Measurements from ENCODE around the gene RNF181. TPM values are rescaled to one million over a fixed set of nuclear protein-coding genes. Genes with fewer than 3 reads are reported as not detected.

The RNF181 gene
- polyA plus RNA-seq, 1 donor (not counting 4 experiments of a cell fraction or from before 2014, with no cell fraction given), result 264 TPM

- Histone ChIP-seq H3K27ac (ENCODE audit: control insufficient read depth, insufficient read depth, low read length) (peak overlapping the region; percentile 50), H3K9ac (ENCODE audit: control insufficient read depth, extremely low read depth, insufficient read depth, low read length) (no peak overlapping the region), H3K27me3 (ENCODE audit: control insufficient read depth, extremely low read depth, insufficient read depth, low read length) (no peaks in the 10 kb centered on the region), H3K9me1 (ENCODE audit: control insufficient read depth, extremely low read depth, insufficient read depth, low read length) (peaks cover 2% of the 10 kb centered on the region), H3K9me3 (ENCODE audit: control insufficient read depth, low read depth, low read length) (no peaks in the 10 kb centered on the region), H3K4me1 (ENCODE audit: control insufficient read depth, extremely low read depth, insufficient read depth, low read length) (peaks cover 34% of the 10 kb centered on the region), H3K4me3 (ENCODE audit: control insufficient read depth in 2 of 3, extremely low read depth in 1 of 3, insufficient read depth in 2 of 3, low read depth in 1 of 3, low read length in 3 of 3) (no peak overlapping the region), H3K36me3 (ENCODE audit: control insufficient read depth in 2 of 2, extremely low read depth in 1 of 2, insufficient read depth in 2 of 2, low read length in 2 of 2) (peaks cover 22 to 43% of the 10 kb centered on the region in 2 experiments), H3K4me2 (ENCODE audit: control insufficient read depth, extremely low read depth, insufficient read depth, low read depth, low read length) (no peak overlapping the region), H2AFZ (ENCODE audit: control insufficient read depth, low read length) (no peak overlapping the region), H3K79me2 (ENCODE audit: control insufficient read depth, insufficient read depth, low read length) (peaks cover 8% of the 10 kb centered on the region), H4K20me1 (ENCODE audit: control insufficient read depth, extremely low read depth, insufficient read depth, low read length) (peaks cover 21% of the 10 kb centered on the region)
- FAIRE-seq (no peak), DNase-seq (ENCODE audit: low read depth, low spot score) (no peak)
- dilution Hi-C loops (cut with MboI; ENCODE audit: extremely low pct_ligation_motif_present, low sequenced_read_pairs), result no loop called here
- TF ChIP-seq CTCF (optimal IDR thresholded peaks at IDR 0.05 in 1 of 3, IDR thresholded peaks at IDR 0.05 in 1 of 3, conservative IDR thresholded peaks at IDR 0.05 in 1 of 3; ENCODE audit: extremely low read depth in 1 of 3, insufficient read depth in 2 of 3, low read length in 3 of 3) (no peak), EZH2 (IDR thresholded peaks at IDR 0.05; ENCODE audit: low read length) (no peak)
Measured at GRCh38 chr2:85547089-85547858, 48.3 kb upstream of the RNF181 start.

- no peak for FAIRE-seq
- no peaks in the 10 kb centered on the region for H3K9me1 ChIP-seq (ENCODE audit: control insufficient read depth, extremely low read depth, insufficient read depth, low read length)
- no peak for DNase-seq (ENCODE audit: low read depth, low spot score)
- H3K9me3 ChIP-seq (ENCODE audit: control insufficient read depth, low read depth, low read length), result no peaks in the 10 kb centered on the region
- dilution Hi-C loops (cut with MboI; ENCODE audit: extremely low pct_ligation_motif_present, low sequenced_read_pairs), result no loop called here
- H4K20me1 ChIP-seq (ENCODE audit: control insufficient read depth, extremely low read depth, insufficient read depth, low read length), result peaks cover 14% of the 10 kb centered on the region
- no peak overlapping the region for H2AFZ ChIP-seq (ENCODE audit: control insufficient read depth, low read length)
- H3K4me3 ChIP-seq (ENCODE audit: control insufficient read depth in 2 of 3, extremely low read depth in 1 of 3, insufficient read depth in 2 of 3, low read depth in 1 of 3, low read length in 3 of 3), result no peak overlapping the region
- H3K9ac ChIP-seq (ENCODE audit: control insufficient read depth, extremely low read depth, insufficient read depth, low read length), result no peak overlapping the region
- no peak overlapping the region for H3K4me2 ChIP-seq (ENCODE audit: control insufficient read depth, extremely low read depth, insufficient read depth, low read depth, low read length)
- no peak overlapping the region for H3K27ac ChIP-seq (ENCODE audit: control insufficient read depth, insufficient read depth, low read length)
- H3K79me2 ChIP-seq (ENCODE audit: control insufficient read depth, insufficient read depth, low read length), result peaks cover 2% of the 10 kb centered on the region
- H3K4me1 ChIP-seq (ENCODE audit: control insufficient read depth, extremely low read depth, insufficient read depth, low read length), result peaks cover 26% of the 10 kb centered on the region
- no peaks in the 10 kb centered on the region for H3K27me3 ChIP-seq (ENCODE audit: control insufficient read depth, extremely low read depth, insufficient read depth, low read length)
- peaks cover 26 to 38% of the 10 kb centered on the region in 2 experiments for H3K36me3 ChIP-seq (ENCODE audit: control insufficient read depth in 2 of 2, extremely low read depth in 1 of 2, insufficient read depth in 2 of 2, low read length in 2 of 2)
- TF ChIP-seq CTCF (optimal IDR thresholded peaks at IDR 0.05 in 1 of 3, IDR thresholded peaks at IDR 0.05 in 1 of 3, conservative IDR thresholded peaks at IDR 0.05 in 1 of 3; ENCODE audit: extremely low read depth in 1 of 3, insufficient read depth in 2 of 3, low read length in 3 of 3) (no peak), EZH2 (IDR thresholded peaks at IDR 0.05; ENCODE audit: low read length) (no peak)
Measured at GRCh38 chr2:85547859-85548607, 47.5 kb upstream of the RNF181 start.
